IMR-90 (cell line): ENCODE results near the gene CCNJL. TPM values are rescaled to one million over a fixed set of nuclear protein-coding genes. Genes with fewer than 3 reads are reported as not detected.

ENCODE experiments used
- ATAC-seq: fragments of 200-7000 bp; cut with Tn5 transposase; 2 replicates; pipeline ENCODE4 v1.9.1; 2020; ENCODE audit warnings: low read depth, mild to moderate bottlenecking, moderate library complexity
- BruUV-seq: library from RNA; stranded (reverse); fragments of 400-500 nt; replicated peaks from 2 replicates; lab custom pipeline; 2021; lab: Mats Ljungman, UMichigan
- CTCF ChIA-PET: fragments of 300-600 bp; formaldehyde crosslinking; extraction: SDS; loops from one replicate; lab custom pipeline; 2021; ENCODE audit warnings: antibody characterized with exemption; lab: Yijun Ruan, JAX
- POLR2A ChIA-PET: fragments of 300-600 bp; sonication (Branson Sonifier 250); formaldehyde crosslinking; loops from one replicate; lab custom pipeline; 2022; ENCODE audit warnings: antibody characterized with exemption; ENCODE audit not compliant: unreplicated experiment; lab: Charles Lee
- DNase-seq: peaks from one replicate; pipeline ENCODE4 v3.0.0; 2013
- H2AFZ ChIP-seq: replicated peaks from 2 replicates; pipeline ENCODE3; 2013; ENCODE audit warnings: low read length, mild to moderate bottlenecking; ENCODE audit not compliant: poor library complexity
- H2AK5ac ChIP-seq: 2 replicates; pipeline ENCODE4 v1.6.1; 2013; ENCODE audit warnings: low read depth, low read length, inconsistent platforms
- H2AK9ac ChIP-seq: replicated peaks from 2 replicates; pipeline ENCODE3; 2013; ENCODE audit warnings: mild to moderate bottlenecking, low read depth, low read length, moderate library complexity; ENCODE audit not compliant: poor library complexity
- H2BK120ac ChIP-seq: 2 replicates; pipeline ENCODE4 v1.6.1; 2013; ENCODE audit warnings: low read depth, low read length, inconsistent platforms
- H2BK15ac ChIP-seq: 3 replicates; pipeline ENCODE4 v1.6.1; 2013; ENCODE audit warnings: low read depth, low read length, inconsistent platforms
- H2BK20ac ChIP-seq: 2 replicates; pipeline ENCODE4 v1.6.1; 2013; ENCODE audit warnings: low read depth, mild to moderate bottlenecking, inconsistent platforms, low read length, moderate library complexity
- H2BK5ac ChIP-seq: 2 replicates; pipeline ENCODE4 v1.6.1; 2013; ENCODE audit warnings: mild to moderate bottlenecking, low read depth, low read length, inconsistent platforms; ENCODE audit not compliant: poor library complexity, severe bottlenecking
- H3K14ac ChIP-seq: replicated peaks from 2 replicates; pipeline ENCODE4 v1.6.1; 2013; ENCODE audit warnings: low read depth, low read length, inconsistent platforms
- H3K18ac ChIP-seq: 2 replicates; pipeline ENCODE4 v1.6.1; 2013; ENCODE audit warnings: low read depth, low read length, control low read depth
- H3K23ac ChIP-seq: 2 replicates; pipeline ENCODE4 v1.6.1; 2013; ENCODE audit warnings: low read depth, low read length, inconsistent platforms
- H3K27ac ChIP-seq: 2 replicates; pipeline ENCODE4 v1.5.1; 2013; ENCODE audit warnings: mild to moderate bottlenecking, control low read depth, low read length; ENCODE audit not compliant: insufficient read depth
- H3K27me3 ChIP-seq: 2 replicates; pipeline ENCODE4 v1.6.1; 2013; ENCODE audit warnings: low read length; ENCODE audit not compliant: control insufficient read depth, insufficient read depth
- H3K36me3 ChIP-seq: 2 replicates; pipeline ENCODE4 v1.6.1; 2013; ENCODE audit warnings: low read length, mixed read lengths; ENCODE audit not compliant: control insufficient read depth, insufficient read depth
- H3K4ac ChIP-seq: 2 replicates; pipeline ENCODE4 v1.6.1; 2013; ENCODE audit warnings: low read depth, low read length, inconsistent platforms
- H3K4me1 ChIP-seq: 2 replicates; pipeline ENCODE4 v1.6.1; 2013; ENCODE audit warnings: low read length, mixed read lengths; ENCODE audit not compliant: control insufficient read depth, insufficient read depth
- H3K4me2 ChIP-seq: 2 replicates; pipeline ENCODE4 v1.6.1; 2013; ENCODE audit warnings: low read depth, mild to moderate bottlenecking, control low read depth, low read length, moderate library complexity
- H3K4me3 ChIP-seq: 2 replicates; pipeline ENCODE4 v1.5.1; 2013; ENCODE audit warnings: low read depth, mild to moderate bottlenecking, control low read depth, low read length, moderate library complexity; ENCODE audit not compliant: insufficient read depth
- H3K56ac ChIP-seq: 2 replicates; pipeline ENCODE4 v1.6.1; 2013; ENCODE audit warnings: low read length, inconsistent platforms; ENCODE audit not compliant: insufficient read depth; ENCODE audit errors: extremely low read depth
- H3K79me1 ChIP-seq, 2 experiments: 2 replicates each; pipeline ENCODE4 v1.6.1; 2013; ENCODE audit warnings: low read length in 2 of 2, inconsistent platforms in 1 of 2, low read depth in 1 of 2
- H3K9ac ChIP-seq: 2 replicates; pipeline ENCODE4 v1.6.1; 2013; ENCODE audit warnings: low read depth, low read length, control low read depth
- H3K9me1 ChIP-seq: 2 replicates; pipeline ENCODE4 v1.6.1; 2013; ENCODE audit warnings: low read length, inconsistent platforms; ENCODE audit not compliant: insufficient read depth
- H3K9me3 ChIP-seq: 2 replicates; pipeline ENCODE4 v1.6.1; 2013; ENCODE audit warnings: low read length; ENCODE audit not compliant: control insufficient read depth, insufficient read depth
- H4K20me1 ChIP-seq: 2 replicates; pipeline ENCODE4 v1.6.1; 2013; ENCODE audit warnings: low read length, inconsistent platforms; ENCODE audit not compliant: insufficient read depth
- H4K5ac ChIP-seq: 2 replicates; pipeline ENCODE4 v1.6.1; 2013; ENCODE audit warnings: mild to moderate bottlenecking, low read depth, low read length, control low read depth
- H4K8ac ChIP-seq, 2 experiments: 2 replicates each; pipeline ENCODE4 v1.6.1; 2013; ENCODE audit warnings: low read depth in 2 of 2, low read length in 2 of 2, control low read depth in 1 of 2, inconsistent platforms in 1 of 2
- H4K91ac ChIP-seq: 2 replicates; pipeline ENCODE4 v1.6.1; 2013; ENCODE audit warnings: low read depth, low read length, inconsistent platforms; ENCODE audit not compliant: insufficient read depth
- BHLHE40 ChIP-seq: fragments of 150-350 bp; IDR thresholded peaks from 2 replicates; pipeline ENCODE4 v1.6.1; 2016; ENCODE audit warnings: mild to moderate bottlenecking, low read depth, low read length
- CEBPB ChIP-seq: IDR thresholded peaks from 2 replicates; pipeline ENCODE4 v1.6.1; 2012; ENCODE audit warnings: low read depth, low read length, improper control_type of control experiment
- CHD1 ChIP-seq: IDR thresholded peaks from 2 replicates; pipeline ENCODE4 v1.6.1; 2012; ENCODE audit warnings: low read depth, low read length, improper control_type of control experiment
- CTCF ChIP-seq: conservative IDR thresholded peaks from 2 replicates; pipeline ENCODE4 v1.5.1; 2012; ENCODE audit warnings: mild to moderate bottlenecking, low read depth, low read length, improper control_type of control experiment
- MAFK ChIP-seq: IDR thresholded peaks from 2 replicates; pipeline ENCODE4 v1.6.1; 2012; ENCODE audit warnings: low read depth, low read length, improper control_type of control experiment
- MAZ ChIP-seq: IDR thresholded peaks from 2 replicates; pipeline ENCODE4 v1.6.1; 2012; ENCODE audit warnings: low read depth, mild to moderate bottlenecking, low read length, improper control_type of control experiment, moderate library complexity, borderline replicate concordance
- NFE2L2 ChIP-seq: fragments of 150-350 bp; IDR thresholded peaks from 2 replicates; pipeline ENCODE4 v1.6.1; 2016; ENCODE audit warnings: low read depth, mild to moderate bottlenecking, low read length
- POLR2A ChIP-seq: IDR thresholded peaks from 2 replicates; pipeline ENCODE4 v1.6.1; 2012; ENCODE audit warnings: mild to moderate bottlenecking, low read depth, low read length
- RAD21 ChIP-seq: IDR thresholded peaks from 2 replicates; pipeline ENCODE4 v1.6.1; 2012; ENCODE audit warnings: low read length, improper control_type of control experiment
- RCOR1 ChIP-seq: IDR thresholded peaks from 2 replicates; pipeline ENCODE4 v1.6.1; 2012; ENCODE audit warnings: mild to moderate bottlenecking, low read length, improper control_type of control experiment; ENCODE audit not compliant: insufficient replicate concordance
- SMC3 ChIP-seq: fragments of 150-350 bp; IDR thresholded peaks from 2 replicates; pipeline ENCODE4 v1.6.1; 2016; ENCODE audit warnings: low read depth, mild to moderate bottlenecking, antibody characterized with exemption, low read length, moderate library complexity
- USF2 ChIP-seq: fragments of 150-350 bp; IDR thresholded peaks from 2 replicates; pipeline ENCODE4 v1.6.1; 2017; ENCODE audit warnings: mild to moderate bottlenecking, antibody characterized with exemption, low read length, low read depth
- WGBS, 2 experiments: methylation state at CpG; one replicate each; pipeline versions ENCODE4 v1.1.5 to v1.1.7; 2013; ENCODE audit warnings: missing lambda C conversion rate in 2 of 2; ENCODE audit not compliant: insufficient read length in 1 of 2; ENCODE audit errors: extremely low coverage in 2 of 2; 5-methylcytosine and 5-hydroxymethylcytosine counted together
- dilution Hi-C: fragments of 300-500 bp; cut with HindIII; formaldehyde crosslinking; loops from one replicate; pipeline ENCODE4 v1.14.3; 2018; ENCODE audit warnings: low sequenced_read_pairs; ENCODE audit not compliant: unreplicated experiment
- in situ Hi-C: fragments of 300-500 bp; cut with MboI; formaldehyde crosslinking; loops from 3 replicates; pipeline ENCODE4 v1.14.3; 2019; ENCODE audit warnings: low sequenced_read_pairs, inconsistent platforms, mixed read lengths
- intact Hi-C: fragments of 100-400 bp; cut with micrococcal nuclease; formaldehyde crosslinking; loops from 2 replicates; pipeline ENCODE4 v1.10.0; 2022
- polyA plus RNA-seq, 3 experiments: library from polyadenylated mRNA; depleted of rRNA; stranded (reverse); fragments of >200 nt; gene quantifications; 2 replicates each; pipeline ENCODE4 v1.2.3, GENCODE V29; 2012; ENCODE audit warnings: low replicate concordance in 1 of 3
- total RNA-seq: library from RNA; depleted of rRNA; stranded (reverse); fragments of >200 nt; gene quantifications from 2 replicates; pipeline ENCODE4 v1.2.3, GENCODE V29; 2012
- TF ChIP-seq, protein P1 (sequence below): fragments of 150-350 bp; IDR thresholded peaks from 2 replicates; pipeline ENCODE4 v1.6.1; 2016; ENCODE audit warnings: low read depth, mild to moderate bottlenecking, low read length, moderate library complexity, borderline replicate concordance

CCNJL gene
- total and polyA plus RNA-seq, 2 of the 4 experiments (the other 2 are of a cell fraction), result 2.0 to 3.8 TPM

GRCh38 chr5:160260006-160260775 is 52.2 kb downstream of the CCNJL start:
- no CpG with 5 or more reads among the region's 14 CpGs for WGBS, 2 experiments
- peak overlapping the region; percentile 23 for H3K4ac ChIP-seq
- peaks cover 13% of the 10 kb centered on the region for H3K9me1 ChIP-seq
- H2BK15ac ChIP-seq, result 0 out of 3 replicates have a peak overlapping the region, but pooled peaks have one; percentile 13
- peaks cover 3 to 25% of the 10 kb centered on the region in 2 experiments; a peak in 3 of 4 replicates for H3K79me1 ChIP-seq
- no peak overlapping the region for H4K5ac ChIP-seq
- no peak overlapping the region for H2AFZ ChIP-seq
- BruUV-seq, result no TSS peak
- no peak overlapping the region for H3K23ac ChIP-seq
- H2AK9ac ChIP-seq, result peak overlapping the region; percentile 60
- H3K4me2 ChIP-seq, result no peak overlapping the region
- H3K27ac ChIP-seq, result no peak overlapping the region
- H3K9ac ChIP-seq, result no peak overlapping the region
- intact Hi-C loops, result no loop called here
- H4K8ac ChIP-seq, result no peak overlapping the region
- peaks cover 20% of the 10 kb centered on the region for H3K4me1 ChIP-seq
- no peak overlapping the region; the same call in 1 of the 2 replicates for H4K91ac ChIP-seq
- no peak overlapping the region for H3K56ac ChIP-seq
- dilution Hi-C loops, result no loop called here
- H4K20me1 ChIP-seq, result 0 out of 2 replicates have a peak, but pooled peaks cover 4% of the 10 kb centered on the region
- H3K27me3 ChIP-seq, result no peaks in the 10 kb centered on the region
- no peak for ATAC-seq
- H3K14ac ChIP-seq, result no peak overlapping the region
- CTCF ChIA-PET, result no interaction called here
- peaks cover 2% of the 10 kb centered on the region for H3K36me3 ChIP-seq
- TF ChIP-seq POLR2A, result no peak
- no peak for TF ChIP-seq NFE2L2
- TF ChIP-seq BHLHE40, result no peak
- no peak for TF ChIP-seq CTCF
- TF ChIP-seq, protein P1, sequence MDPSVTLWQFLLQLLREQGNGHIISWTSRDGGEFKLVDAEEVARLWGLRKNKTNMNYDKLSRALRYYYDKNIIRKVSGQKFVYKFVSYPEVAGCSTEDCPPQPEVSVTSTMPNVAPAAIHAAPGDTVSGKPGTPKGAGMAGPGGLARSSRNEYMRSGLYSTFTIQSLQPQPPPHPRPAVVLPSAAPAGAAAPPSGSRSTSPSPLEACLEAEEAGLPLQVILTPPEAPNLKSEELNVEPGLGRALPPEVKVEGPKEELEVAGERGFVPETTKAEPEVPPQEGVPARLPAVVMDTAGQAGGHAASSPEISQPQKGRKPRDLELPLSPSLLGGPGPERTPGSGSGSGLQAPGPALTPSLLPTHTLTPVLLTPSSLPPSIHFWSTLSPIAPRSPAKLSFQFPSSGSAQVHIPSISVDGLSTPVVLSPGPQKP, result no peak
- no peak for TF ChIP-seq MAFK
- no peak for TF ChIP-seq USF2
- no peak for TF ChIP-seq SMC3
- TF ChIP-seq RCOR1, result no peak
- TF ChIP-seq CEBPB, result no peak
- no peak for TF ChIP-seq RAD21
- no peak for TF ChIP-seq MAZ
- no peak for TF ChIP-seq CHD1
- POLR2A ChIA-PET, result interaction anchor here (0.5 kb wide), 1 partner anchor 1304 kb away, joined by 3 read pairs; no protein-coding TSS in a partner anchor
- H2BK5ac ChIP-seq, result peak overlapping the region; percentile 22
- no peaks in the 10 kb centered on the region for H3K9me3 ChIP-seq
- H2BK20ac ChIP-seq, result no peak overlapping the region
- H3K18ac ChIP-seq, result no peak overlapping the region
- H3K4me3 ChIP-seq, result no peak overlapping the region
- in situ Hi-C loops, result no loop called here
- DNase-seq, result peak; percentile 12
- peak overlapping the region; percentile 47 for H2AK5ac ChIP-seq
- no peak overlapping the region for H2BK120ac ChIP-seq
